GM19351 (cell line): ENCODE data around the gene APPL2.

Experiments used
- ATAC-seq: cut with Tn5 transposase; IDR thresholded peaks from one replicate; pipeline ENCODE4 v1.9.1; 2021; ENCODE audit warnings: mild to moderate bottlenecking, moderate library complexity; ENCODE audit not compliant: unreplicated experiment

The APPL2 gene

GRCh38 chr12:105235732-105236476, at the start of gene APPL2:
Gene APPL2, minus strand, starts transcription at chr12:105236174. Its CDS starts 162 bp downstream, at chr12:105236012.
- ATAC-seq: peak; percentile 84

- no peak for ATAC-seq
Measured at GRCh38 chr12:105285378-105285777, 49.4 kb upstream of the APPL2 start.

GRCh38 chr12:105281694-105282049, 45.7 kb upstream of the APPL2 start:
- no peak for ATAC-seq

- no peak for ATAC-seq
Measured at GRCh38 chr12:105280966-105281693, 45.2 kb upstream of the APPL2 start.

- ATAC-seq: no peak
Measured at GRCh38 chr12:105279460-105280056, 43.6 kb upstream of the APPL2 start.

- no peak for ATAC-seq
Measured at GRCh38 chr12:105278043-105278697, 42.2 kb upstream of the APPL2 start.

GRCh38 chr12:105275997-105276733, 40.2 kb upstream of the APPL2 start:
- ATAC-seq: no peak

GRCh38 chr12:105274571-105274970, 38.6 kb upstream of the APPL2 start:
- ATAC-seq: no peak

- no peak for ATAC-seq
Measured at GRCh38 chr12:105273601-105274000, 37.6 kb upstream of the APPL2 start.

- no peak for ATAC-seq
Measured at GRCh38 chr12:105272814-105273416, 36.9 kb upstream of the APPL2 start.

- ATAC-seq: no peak
Measured at GRCh38 chr12:105272152-105272551, 36.2 kb upstream of the APPL2 start.

- ATAC-seq: no peak
Measured at GRCh38 chr12:105271364-105271763, 35.4 kb upstream of the APPL2 start.

- ATAC-seq: no peak
Measured at GRCh38 chr12:105270671-105271255, 34.8 kb upstream of the APPL2 start.

- ATAC-seq: no peak
Measured at GRCh38 chr12:105267711-105268110, 31.7 kb upstream of the APPL2 start.

- no peak for ATAC-seq
Measured at GRCh38 chr12:105264771-105265170, 28.8 kb upstream of the APPL2 start.

GRCh38 chr12:105262461-105263184, 26.6 kb upstream of the APPL2 start:
- ATAC-seq: no peak

- ATAC-seq: peak; percentile 72
Measured at GRCh38 chr12:105261010-105261409, 25.0 kb upstream of the APPL2 start.

- ATAC-seq: no peak
Measured at GRCh38 chr12:105259226-105259625, 23.3 kb upstream of the APPL2 start.

- no peak for ATAC-seq
Measured at GRCh38 chr12:105257321-105257728, 21.4 kb upstream of the APPL2 start.
